NCI-H1092 (cell line): ENCODE results near the gene IL36RN.

Experiments used
- DNase-seq: peaks from one replicate; lab custom pipeline; 2025; lab: John Stamatoyannopoulos, UW

Gene IL36RN

DNA sequence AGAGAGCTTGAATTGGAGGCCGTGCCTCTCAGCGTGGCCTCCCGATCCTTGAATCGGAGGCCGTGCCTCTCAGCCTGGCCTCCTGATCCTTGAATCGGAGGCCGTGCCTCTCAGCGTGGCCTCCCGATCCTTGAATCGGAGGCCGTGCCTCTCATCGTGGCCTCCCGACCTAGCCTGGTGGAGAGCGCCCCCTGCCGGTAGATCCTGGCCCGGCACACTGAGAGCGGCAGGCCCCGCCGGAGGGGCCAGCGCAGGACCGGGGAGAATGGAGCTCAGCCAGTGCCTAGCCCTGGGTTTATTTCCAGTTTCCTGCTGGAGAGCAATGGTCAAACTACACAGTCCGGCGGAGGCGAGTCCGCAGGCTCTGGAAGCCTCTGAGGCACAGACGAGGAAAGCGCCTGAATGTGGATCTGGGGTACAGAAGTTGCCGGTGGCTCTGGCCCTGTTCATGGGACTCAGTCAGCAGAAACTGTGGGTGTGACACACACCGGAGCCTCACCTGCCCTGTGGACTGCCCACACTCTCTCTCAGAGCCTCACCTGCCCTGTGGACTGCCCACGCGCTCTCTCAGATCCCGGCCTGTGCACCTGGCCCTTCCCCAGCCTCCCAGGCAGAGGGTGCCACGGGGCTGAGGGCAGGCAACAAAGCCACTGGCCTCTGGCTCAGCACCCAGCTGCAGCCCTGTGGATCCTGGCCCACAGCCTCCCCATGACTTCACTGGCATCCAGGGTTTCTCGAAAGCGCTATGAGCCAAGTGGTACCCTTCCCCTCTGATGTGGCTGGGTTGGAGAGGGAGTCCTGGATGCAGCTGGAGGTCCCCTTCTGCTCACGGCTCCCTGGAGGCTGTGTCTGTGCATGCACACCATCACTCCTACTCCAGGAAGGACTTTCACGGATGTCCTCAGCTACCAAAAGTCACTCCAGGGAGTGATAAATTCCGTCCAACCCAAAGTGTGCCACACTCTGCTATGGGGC lies 7.8 kb upstream of the IL36RN start:
- DNase-seq, result no peak

GRCh38 chr2:113052396-113052917 lies 6.5 kb upstream of the IL36RN start, which contains the start of gene IL36B:
Gene IL36B, minus strand, starts transcription at chr2:113052867.
- DNase-seq, result no peak

DNA sequence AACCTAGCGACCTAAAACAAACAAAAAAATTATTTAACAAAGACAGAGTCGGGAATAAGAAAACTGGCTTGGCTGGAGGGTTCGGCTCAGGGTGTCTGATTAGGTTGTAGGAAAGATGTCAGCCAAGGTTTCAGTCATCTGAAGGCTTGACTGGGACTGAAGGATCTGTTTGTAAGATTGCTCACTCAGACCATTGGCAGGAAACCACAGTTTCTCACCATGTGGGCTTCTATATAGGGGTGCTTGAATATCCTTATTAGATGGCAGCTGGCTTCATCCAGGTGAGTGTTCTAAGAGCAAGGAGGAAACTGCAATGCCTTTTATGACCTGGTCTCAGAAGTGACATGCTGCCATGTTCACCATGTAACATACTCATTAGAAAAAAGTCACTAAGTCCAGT lies 5.3 kb upstream of the IL36RN start:
- DNase-seq, result no peak

- no peak for DNase-seq
These were observed 4.9 kb upstream of the IL36RN start for GRCh38 chr2:113054066-113054465.

GRCh38 chr2:113056521-113056920 lies 2.5 kb upstream of the IL36RN start:
- DNase-seq, result no peak

GRCh38 chr2:113057117-113057516 lies 1.9 kb upstream of the IL36RN start:
- no peak for DNase-seq

DNA sequence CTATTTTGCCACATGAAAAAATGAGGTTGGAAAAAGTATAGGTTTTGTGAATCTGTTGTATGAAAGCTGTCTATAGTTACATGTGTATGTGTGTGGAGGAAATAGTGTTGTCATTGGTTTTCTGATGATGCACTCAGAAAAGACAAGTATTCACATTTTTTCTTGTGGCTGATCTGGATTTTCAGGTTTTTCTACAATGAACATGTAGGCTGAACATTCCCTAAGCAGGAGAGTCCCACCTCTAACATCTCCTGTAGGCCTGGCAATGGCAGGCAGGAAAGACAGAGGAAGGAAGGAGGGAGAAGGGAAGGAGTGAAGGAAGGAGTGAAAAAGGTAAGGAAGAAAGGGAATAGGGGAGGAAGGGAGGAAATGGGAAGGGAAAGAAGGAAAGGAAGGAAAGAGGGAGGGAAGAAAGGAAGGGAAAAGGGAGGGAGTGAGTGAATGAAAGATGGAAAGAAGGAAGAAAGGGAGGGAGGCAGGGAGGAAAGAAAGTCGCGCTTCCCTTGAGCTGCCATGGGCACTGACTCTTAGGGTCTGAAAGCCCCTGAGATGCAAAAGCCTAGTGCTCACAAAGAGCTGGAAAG lies 495 bp upstream of the IL36RN start:
- DNase-seq, result no peak

GRCh38 chr2:113060396-113060795 lies 1.4 kb downstream of the IL36RN start:
- no peak for DNase-seq

DNA sequence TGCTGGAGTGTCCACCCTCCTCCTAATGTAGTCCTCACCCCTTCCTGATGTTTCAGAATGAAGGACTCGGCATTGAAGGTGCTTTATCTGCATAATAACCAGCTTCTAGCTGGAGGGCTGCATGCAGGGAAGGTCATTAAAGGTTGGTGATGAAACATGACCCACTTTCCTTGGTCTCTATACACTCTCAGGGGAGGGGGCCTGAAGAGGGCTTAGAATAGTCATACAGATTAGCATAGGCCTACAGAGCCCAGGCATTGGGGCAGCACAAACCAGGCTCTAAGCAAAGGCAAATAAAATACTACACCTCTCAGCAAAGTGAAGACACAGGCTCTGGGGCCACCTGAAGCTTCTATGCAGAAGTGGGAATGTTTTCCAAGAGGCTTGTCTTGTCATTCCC lies 1.8 kb downstream of the IL36RN start:
- DNase-seq, result no peak

GRCh38 chr2:113061241-113061640 lies 2.2 kb downstream of the IL36RN start:
- DNase-seq, result no peak

GRCh38 chr2:113061896-113062770 lies 3.1 kb downstream of the IL36RN start:
- DNase-seq, result no peak

GRCh38 chr2:113064281-113064680 lies 5.3 kb downstream of the IL36RN start:
- no peak for DNase-seq

DNA sequence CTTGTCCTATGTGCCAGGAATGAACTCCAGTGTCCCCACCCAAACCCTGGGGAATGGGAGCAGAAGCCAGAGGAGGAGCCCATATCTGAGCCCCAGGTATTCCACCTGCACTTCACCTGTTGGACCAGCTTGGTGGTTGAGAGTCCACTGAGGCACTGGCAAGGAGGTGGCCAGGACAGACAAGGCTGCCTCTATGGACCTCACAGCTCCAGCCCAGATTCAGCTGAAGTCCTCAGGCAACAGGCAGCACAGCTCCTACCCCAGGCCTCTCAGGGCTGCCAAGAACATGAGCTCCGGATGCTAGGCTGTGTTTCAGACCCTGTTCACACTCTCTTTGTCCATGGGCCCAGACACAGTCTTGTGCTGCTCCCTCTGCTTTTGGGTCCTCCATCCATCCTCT lies 5.9 kb downstream of the IL36RN start:
- DNase-seq, result no peak

DNA sequence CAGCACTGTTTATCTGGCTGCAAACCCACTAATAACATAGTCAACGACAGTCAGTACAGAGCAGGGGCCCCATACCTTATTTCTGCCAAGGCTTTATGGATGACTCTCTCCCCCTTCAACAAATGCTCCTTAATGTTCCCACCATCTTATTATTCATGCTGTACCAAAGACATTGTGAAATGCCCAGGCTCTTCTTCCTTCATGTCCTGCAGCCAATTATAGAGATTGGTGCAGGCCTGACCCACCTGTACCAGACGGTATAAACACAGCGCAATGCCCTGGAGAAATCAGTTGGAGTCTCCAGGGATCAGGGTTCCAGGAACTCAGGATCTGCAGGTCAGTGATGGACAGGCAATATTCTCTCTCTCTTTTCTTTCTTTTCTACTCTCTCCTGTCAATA lies 8.7 kb downstream of the IL36RN start, which contains the start of gene IL1F10:
Gene IL1F10, plus strand, starts transcription at position 290 of the 400 bp plus-strand sequence. CDS start 4,769 bp downstream, outside the sequence.
- DNase-seq, result no peak

DNA sequence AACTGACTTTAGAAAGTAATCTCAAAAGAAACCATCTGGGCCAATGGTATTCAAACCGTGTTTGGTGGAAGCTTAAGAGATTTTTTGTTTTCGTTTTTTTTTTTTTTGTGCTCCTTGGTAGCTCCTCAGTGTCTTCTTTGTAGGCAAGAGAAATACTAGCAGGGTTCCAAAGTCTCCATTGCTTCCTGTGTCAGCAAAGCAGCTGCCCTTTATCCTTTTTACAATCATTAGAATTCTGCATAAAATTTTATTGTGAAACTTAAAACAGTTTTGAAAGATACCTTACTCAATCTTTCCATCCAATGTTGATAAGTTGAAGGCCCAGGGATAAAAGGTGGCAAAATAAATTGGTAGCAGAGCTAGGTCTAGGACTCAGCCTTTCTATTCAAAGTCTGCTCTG lies 9.3 kb downstream of the IL36RN start:
- DNase-seq, result no peak

DNA sequence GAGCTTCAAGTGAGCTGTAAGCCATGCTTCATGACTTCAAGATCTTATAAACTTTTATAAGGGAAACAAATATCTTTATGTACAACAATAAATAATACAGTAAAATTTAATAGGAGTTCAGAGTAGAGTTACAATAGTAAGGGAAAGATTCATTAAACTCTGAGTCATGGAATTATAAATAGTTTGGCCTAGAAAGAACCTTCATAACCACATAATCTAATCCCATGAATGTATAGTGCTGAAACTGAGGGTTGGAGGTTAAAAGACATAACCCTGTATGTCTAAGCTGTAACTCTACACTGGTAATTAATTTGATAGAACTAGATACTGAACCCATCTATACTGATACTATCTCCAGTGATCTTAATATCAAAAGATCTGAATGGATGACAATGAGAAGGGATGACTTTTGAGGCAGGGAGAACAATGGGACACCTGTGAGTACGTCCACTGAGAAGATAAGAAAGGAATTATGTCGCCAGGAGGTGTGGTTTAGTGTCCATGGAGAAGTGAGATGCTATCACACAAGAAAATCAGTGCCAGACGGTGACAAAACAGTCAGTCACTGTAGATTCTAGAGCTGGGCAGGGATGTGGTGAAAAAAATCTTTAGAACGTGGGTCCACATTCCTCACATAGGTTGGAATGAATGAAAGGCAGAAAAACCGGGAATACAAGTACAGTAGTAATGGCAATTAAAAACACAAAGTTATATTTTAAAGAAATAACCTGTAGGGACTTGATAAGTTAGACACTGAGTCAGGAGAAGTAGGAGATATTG lies 9.9 kb downstream of the IL36RN start:
- no peak for DNase-seq

DNA sequence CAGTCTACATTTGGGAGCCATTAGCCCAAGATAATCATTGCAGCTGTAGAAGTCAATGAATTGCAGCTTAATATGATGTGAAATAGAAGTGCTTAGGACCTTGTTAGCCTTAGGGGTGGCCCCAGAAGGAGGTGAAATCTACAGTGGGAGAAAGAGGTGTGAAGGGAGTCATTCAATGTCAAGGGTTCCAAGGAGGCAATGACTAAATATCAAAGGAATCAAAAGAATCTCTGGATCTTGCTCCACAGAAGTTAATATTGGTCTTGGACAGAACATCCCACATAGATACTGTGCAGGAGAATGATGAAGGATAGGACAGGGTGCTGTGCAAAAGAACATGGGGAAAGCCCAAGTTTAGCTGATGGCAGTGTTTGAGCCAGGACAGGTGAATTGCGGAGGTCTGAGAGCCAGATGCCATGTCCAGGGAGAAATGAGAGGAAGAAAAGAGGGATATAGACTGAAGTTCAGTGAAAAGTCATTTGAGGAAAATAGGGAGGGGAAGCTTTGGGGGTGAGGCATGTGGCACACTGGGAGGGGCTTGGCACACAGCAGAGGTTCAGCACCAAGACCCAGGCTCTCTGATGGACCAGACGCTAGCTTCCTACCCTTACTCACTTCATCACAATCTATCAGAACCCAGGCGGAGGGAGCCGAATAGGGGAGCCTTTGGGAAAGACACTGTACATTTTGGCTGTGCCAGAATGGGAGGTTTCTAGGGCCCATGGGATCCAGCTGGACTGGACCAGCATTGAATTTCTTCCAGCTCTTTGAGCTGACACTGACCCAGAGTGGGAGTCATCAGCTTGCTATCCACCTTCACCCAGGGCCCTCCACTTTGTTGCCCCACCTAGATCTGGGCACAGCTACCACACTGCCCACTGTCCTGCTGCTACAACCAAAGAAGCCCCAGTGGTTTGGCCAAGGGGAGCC lies 10.9 kb downstream of the IL36RN start:
- no peak for DNase-seq

- no peak for DNase-seq
These were observed 11.6 kb downstream of the IL36RN start for GRCh38 chr2:113070606-113070975.

- DNase-seq, result no peak
These were observed 13.6 kb downstream of the IL36RN start for GRCh38 chr2:113072584-113072983.

- no peak for DNase-seq
These were observed 14.4 kb downstream of the IL36RN start for GRCh38 chr2:113073325-113073834.
